Type B pancreatic cell (in vitro differentiated cells): Measurements from ENCODE around the gene NGEF. TPM values are rescaled to one million over a fixed set of nuclear protein-coding genes. Genes with fewer than 3 reads are reported as not detected.

Experiments used
- DNase-seq: peaks from one replicate; pipeline ENCODE4 v3.0.0; 2021; ENCODE audit warnings: mixed read lengths; ENCODE audit not compliant: unreplicated experiment; ENCODE audit errors: extremely low spot score
- H3K27ac Mint-ChIP-seq: 2 replicates; pipeline ENCODE4 v1.8.0; 2021; ENCODE audit warnings: mild to moderate bottlenecking, mixed read lengths
- H3K27me3 Mint-ChIP-seq: 2 replicates; pipeline ENCODE4 v1.8.0; 2021; ENCODE audit warnings: mixed read lengths
- H3K36me3 Mint-ChIP-seq: 2 replicates; pipeline ENCODE4 v1.8.0; 2021; ENCODE audit warnings: mixed read lengths
- H3K4me1 Mint-ChIP-seq: one replicate; pipeline ENCODE4 v1.8.0; 2021; ENCODE audit warnings: mixed read lengths; ENCODE audit not compliant: unreplicated experiment
- H3K4me3 Mint-ChIP-seq: 2 replicates; pipeline ENCODE4 v1.8.0; 2021; ENCODE audit warnings: mild to moderate bottlenecking, mixed read lengths
- H3K9me3 Mint-ChIP-seq: 2 replicates; pipeline ENCODE4 v1.8.0; 2021; ENCODE audit warnings: mixed read lengths
- total RNA-seq: library from RNA; stranded (reverse); gene quantifications from 2 replicates; pipeline ENCODE4 v1.2.1, GENCODE V29; 2021; ENCODE audit warnings: low replicate concordance
- TF ChIP-seq, protein P1 (sequence below): fragments of 200-600 bp; sonication (generic); conservative IDR thresholded peaks from 2 replicates; pipeline ENCODE4 v1.5.0; 2021; ENCODE audit warnings: antibody characterized with exemption, mild to moderate bottlenecking

NGEF gene
- total RNA-seq, 1 donor from 2014 or later = 20.7 TPM

DNA sequence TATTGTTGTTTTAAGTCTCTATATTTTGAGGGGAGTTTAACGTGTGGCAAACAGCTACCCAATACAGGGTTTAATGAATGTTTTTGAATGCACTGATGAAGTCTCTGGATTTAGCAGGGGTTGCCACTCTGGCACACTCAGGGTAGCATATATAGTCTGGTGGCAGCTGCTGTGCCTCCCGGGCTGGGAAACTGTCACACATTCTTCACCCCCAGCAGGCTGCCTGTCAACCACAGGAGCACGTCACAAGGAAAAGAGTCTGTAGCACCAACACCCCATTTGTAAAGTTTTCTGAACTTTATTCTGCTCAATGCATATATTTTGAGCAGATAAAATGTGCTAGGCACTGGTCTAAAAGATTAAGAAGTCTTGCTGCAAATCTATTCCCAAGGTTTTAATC, 39.3 kb downstream of the NGEF start:
- Mint-ChIP-seq H3K4me1 (no peaks in the 10 kb centered on the region), H3K9me3 (no peaks in the 10 kb centered on the region), H3K4me3 (no peak overlapping the region), H3K27me3 (no peaks in the 10 kb centered on the region), H3K36me3 (no peaks in the 10 kb centered on the region), H3K27ac (no peak overlapping the region)
- TF ChIP-seq, protein P1, sequence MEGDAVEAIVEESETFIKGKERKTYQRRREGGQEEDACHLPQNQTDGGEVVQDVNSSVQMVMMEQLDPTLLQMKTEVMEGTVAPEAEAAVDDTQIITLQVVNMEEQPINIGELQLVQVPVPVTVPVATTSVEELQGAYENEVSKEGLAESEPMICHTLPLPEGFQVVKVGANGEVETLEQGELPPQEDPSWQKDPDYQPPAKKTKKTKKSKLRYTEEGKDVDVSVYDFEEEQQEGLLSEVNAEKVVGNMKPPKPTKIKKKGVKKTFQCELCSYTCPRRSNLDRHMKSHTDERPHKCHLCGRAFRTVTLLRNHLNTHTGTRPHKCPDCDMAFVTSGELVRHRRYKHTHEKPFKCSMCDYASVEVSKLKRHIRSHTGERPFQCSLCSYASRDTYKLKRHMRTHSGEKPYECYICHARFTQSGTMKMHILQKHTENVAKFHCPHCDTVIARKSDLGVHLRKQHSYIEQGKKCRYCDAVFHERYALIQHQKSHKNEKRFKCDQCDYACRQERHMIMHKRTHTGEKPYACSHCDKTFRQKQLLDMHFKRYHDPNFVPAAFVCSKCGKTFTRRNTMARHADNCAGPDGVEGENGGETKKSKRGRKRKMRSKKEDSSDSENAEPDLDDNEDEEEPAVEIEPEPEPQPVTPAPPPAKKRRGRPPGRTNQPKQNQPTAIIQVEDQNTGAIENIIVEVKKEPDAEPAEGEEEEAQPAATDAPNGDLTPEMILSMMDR = no peak
- DNase-seq = peak; percentile 20

- no peaks in the 10 kb centered on the region for H3K9me3 Mint-ChIP-seq
- H3K27ac Mint-ChIP-seq = no peak overlapping the region
- H3K27me3 Mint-ChIP-seq = no peaks in the 10 kb centered on the region
- no peaks in the 10 kb centered on the region for H3K4me1 Mint-ChIP-seq
- no peaks in the 10 kb centered on the region for H3K36me3 Mint-ChIP-seq
- peak; percentile 36 for DNase-seq
- H3K4me3 Mint-ChIP-seq = no peak overlapping the region
- TF ChIP-seq, protein P1 = no peak
Observed at GRCh38 chr2:232973011-232973735, 39.9 kb downstream of the NGEF start.

GRCh38 chr2:232971744-232972143, 41.3 kb downstream of the NGEF start:
- Mint-ChIP-seq H3K9me3 (no peaks in the 10 kb centered on the region), H3K27ac (no peak overlapping the region), H3K4me1 (no peaks in the 10 kb centered on the region), H3K36me3 (no peaks in the 10 kb centered on the region), H3K4me3 (no peak overlapping the region), H3K27me3 (no peaks in the 10 kb centered on the region)
- TF ChIP-seq, protein P1 = no peak
- DNase-seq = peak; percentile 34

- no peak for DNase-seq
- no peaks in the 10 kb centered on the region for H3K4me1 Mint-ChIP-seq
- no peak overlapping the region for H3K27ac Mint-ChIP-seq
- H3K36me3 Mint-ChIP-seq = no peaks in the 10 kb centered on the region
- peaks cover 3% of the 10 kb centered on the region for H3K27me3 Mint-ChIP-seq
- no peak overlapping the region for H3K4me3 Mint-ChIP-seq
- H3K9me3 Mint-ChIP-seq = no peaks in the 10 kb centered on the region
- TF ChIP-seq, protein P1 = no peak
Observed at GRCh38 chr2:232970051-232970450, 43.0 kb downstream of the NGEF start.

DNA sequence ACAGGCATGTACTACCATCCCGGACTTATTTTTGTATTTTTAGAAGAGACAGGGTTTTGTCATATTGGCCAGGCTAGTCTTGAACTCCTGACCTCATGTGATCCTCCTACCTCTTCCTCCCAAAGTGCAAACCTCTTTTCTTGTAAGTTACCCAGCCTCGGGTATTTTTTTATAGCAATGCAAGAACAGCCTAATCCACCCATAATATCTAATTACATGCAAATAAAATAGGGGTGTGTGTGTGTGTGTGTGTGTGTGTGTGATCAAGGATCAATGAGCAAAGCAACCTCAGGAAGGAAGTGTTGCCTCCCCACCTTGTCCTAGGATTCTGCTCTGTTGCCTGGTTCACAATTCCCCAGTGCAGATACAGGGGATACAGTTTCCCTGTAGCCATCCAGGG, 45.6 kb downstream of the NGEF start:
- TF ChIP-seq, protein P1 = no peak
- peaks cover 3% of the 10 kb centered on the region for H3K27me3 Mint-ChIP-seq
- no peaks in the 10 kb centered on the region for H3K36me3 Mint-ChIP-seq
- H3K4me1 Mint-ChIP-seq = no peaks in the 10 kb centered on the region
- peak; percentile 0 for DNase-seq
- H3K9me3 Mint-ChIP-seq = no peaks in the 10 kb centered on the region
- H3K27ac Mint-ChIP-seq = no peak overlapping the region
- no peak overlapping the region for H3K4me3 Mint-ChIP-seq
